CD4-positive, alpha-beta T cell treated with Interleukin-6 at 100 ng/mL for 8 hours (primary cell): ENCODE measurements around the gene PIK3C2A.

Source experiments
- DNase-seq: peaks from one replicate; pipeline ENCODE4 v3.0.0-alpha.2; 2020; ENCODE audit warnings: mixed read lengths, low spot score

PIK3C2A gene

GRCh38 chr11:17217401-17217800 is 9.6 kb upstream of the PIK3C2A start:
- DNase-seq = no peak

DNA sequence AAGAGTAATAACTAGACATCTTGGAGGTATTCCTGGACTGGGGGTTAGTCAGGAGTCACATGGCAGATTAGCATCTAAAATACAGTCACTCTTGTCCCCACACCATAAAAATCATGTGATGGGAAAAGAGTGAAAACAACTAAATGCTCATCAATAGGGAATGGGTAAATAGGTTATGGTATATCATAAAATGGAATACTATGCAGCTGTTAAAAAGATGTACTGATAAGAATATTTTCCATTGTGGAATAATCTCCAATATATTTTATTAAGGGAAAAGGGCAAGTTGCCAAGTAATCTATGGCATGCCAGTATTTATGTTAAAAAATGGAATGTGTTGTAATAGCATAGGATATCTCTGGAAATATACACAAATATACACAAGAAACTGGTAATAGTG is 6.6 kb upstream of the PIK3C2A start:
- no peak for DNase-seq

DNA sequence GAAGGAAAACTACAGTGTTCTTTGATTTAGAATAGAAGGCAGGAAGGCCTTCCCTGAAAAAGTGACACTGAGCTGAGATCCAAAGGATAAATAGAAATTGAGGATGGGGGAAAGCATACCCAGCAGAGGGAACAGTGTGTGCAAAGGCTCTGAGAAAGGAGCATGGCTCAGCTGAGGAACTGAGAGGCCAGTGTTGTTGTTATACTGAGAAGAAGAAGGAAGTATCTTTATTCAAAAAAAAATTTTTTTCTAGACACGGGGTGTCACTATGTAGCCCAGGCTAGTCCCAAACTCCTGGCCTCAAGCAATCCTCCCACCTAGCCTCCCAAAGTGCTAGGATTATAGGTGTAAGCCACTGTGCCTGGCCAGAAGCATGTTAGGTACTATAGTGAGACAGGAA is 3.5 kb upstream of the PIK3C2A start:
- DNase-seq = no peak

- no peak for DNase-seq
Measured at GRCh38 chr11:17209939-17210245, 2.1 kb upstream of the PIK3C2A start.

GRCh38 chr11:17208257-17208999 is 642 bp upstream of the PIK3C2A start:
- peak; percentile 23 for DNase-seq

GRCh38 chr11:17206463-17206862 is 1.3 kb downstream of the PIK3C2A start:
- no peak for DNase-seq

GRCh38 chr11:17197431-17197898 is 10.3 kb downstream of the PIK3C2A start:
- no peak for DNase-seq

DNA sequence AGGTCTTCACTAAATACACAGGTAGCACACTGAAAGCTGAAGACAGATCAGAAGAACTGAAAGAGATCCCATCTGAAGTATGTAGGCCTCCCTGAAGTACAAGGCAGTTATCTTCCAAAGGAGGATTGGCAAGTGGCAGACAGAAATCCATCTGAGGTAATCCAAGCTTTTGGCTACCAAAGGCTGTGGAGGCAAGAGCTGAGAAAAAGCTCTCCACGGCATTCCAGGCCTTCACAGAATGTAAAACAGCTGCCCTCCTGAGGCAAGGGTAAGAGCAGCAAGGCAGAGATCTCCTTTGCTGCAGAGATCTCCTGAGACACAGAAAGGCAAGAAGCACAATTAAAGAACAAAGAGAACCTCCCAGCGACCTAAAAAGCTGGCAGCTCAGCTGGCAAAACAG is 19.1 kb downstream of the PIK3C2A start:
- DNase-seq = no peak

- DNase-seq = no peak
Measured at GRCh38 chr11:17186932-17187692, 20.7 kb downstream of the PIK3C2A start.

DNA sequence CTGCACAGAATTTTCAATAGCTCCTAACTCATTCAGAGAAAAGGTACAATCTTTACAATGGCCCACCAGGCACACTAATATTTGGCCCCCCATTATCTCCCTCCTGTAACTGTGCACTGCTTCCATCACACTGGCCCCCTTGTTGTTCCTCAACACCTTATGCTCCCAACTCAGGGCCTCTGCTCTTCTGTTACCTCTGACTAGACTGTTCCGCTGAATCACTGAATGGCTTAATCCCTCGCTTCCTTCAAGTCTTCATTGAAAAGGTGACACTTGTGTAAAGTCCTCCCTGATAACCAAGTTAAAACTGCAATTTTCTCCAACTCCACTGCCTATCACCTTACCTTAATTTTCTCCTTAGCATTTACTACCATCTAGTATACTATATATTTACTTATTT is 21.8 kb downstream of the PIK3C2A start:
- DNase-seq = no peak

DNA sequence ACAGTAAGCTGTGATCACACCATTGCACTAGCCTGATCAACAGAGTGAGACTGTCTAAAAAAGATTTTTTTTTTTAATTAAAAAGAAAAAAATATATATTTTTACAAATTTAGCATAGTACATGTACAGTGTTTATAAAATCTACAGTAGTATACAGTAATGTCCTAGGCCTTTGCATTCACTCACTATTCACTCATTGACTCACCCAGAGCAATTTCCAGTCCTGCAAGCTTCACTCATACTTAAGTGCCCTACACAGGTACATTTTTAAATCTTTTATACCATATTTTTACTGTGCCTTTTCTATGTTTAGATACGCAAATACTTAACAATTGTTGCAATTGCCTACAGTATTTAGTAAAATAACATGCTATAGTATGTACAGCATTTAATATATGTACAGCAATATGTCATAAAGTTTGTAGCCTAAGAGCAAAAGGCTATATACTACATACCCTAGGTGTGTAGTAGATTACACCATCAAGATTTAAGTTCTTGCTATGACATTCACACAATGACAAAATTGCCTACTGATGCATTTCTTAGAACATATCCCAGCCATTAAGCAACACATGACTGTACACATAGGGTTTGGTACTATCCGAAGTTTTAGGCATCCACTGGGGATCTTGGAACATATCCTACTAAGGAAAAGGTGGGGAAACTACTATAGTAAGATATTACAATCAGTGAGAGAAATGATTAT is 22.8 kb downstream of the PIK3C2A start:
- DNase-seq = no peak

GRCh38 chr11:17183836-17184235 is 23.9 kb downstream of the PIK3C2A start:
- DNase-seq = no peak

DNA sequence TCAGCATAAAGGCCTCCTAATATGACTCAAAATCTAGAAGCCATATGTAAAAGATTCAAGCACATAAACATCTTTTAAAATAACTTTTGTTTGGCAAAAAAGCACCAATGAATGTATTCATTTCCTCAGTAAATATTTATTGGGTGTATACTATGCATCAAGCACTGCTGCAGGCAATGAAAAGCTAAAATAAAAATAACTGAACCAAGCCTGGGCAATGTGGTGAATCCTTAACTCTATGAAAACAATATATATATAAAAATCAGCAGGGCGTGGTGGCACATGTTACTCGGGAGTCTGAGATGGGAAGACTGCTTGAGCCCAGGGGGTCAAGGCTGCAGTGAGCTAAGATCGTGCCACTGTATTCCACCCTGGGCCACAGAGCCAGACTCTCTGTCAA is 27.8 kb downstream of the PIK3C2A start:
- DNase-seq = no peak

GRCh38 chr11:17173332-17173731 is 34.5 kb downstream of the PIK3C2A start:
- no peak for DNase-seq

- DNase-seq = no peak
Measured at GRCh38 chr11:17171916-17172315, 35.9 kb downstream of the PIK3C2A start.

DNA sequence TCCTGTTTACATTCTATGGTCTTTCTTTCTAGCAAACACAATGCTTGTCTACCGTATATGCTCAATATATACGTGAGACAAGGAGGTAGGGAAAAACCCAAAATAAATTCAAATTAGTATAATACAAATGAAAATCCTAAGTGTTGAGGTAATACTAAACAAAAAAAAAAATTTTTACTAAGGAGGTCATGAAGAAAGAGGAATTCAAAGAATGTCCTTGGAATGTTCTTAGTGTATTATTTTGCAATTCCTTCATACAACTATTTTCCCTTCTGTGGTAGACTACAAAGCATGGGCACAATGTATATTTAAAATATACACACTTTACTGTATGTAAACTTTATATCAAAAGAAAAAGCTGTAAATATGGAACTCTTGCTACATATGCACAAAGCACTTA is 36.4 kb downstream of the PIK3C2A start:
- no peak for DNase-seq

GRCh38 chr11:17169876-17170275 is 37.9 kb downstream of the PIK3C2A start:
- no peak for DNase-seq

GRCh38 chr11:17165247-17165890 is 42.4 kb downstream of the PIK3C2A start:
- DNase-seq = no peak

GRCh38 chr11:17164361-17165246 is 43.2 kb downstream of the PIK3C2A start:
- no peak for DNase-seq

DNA sequence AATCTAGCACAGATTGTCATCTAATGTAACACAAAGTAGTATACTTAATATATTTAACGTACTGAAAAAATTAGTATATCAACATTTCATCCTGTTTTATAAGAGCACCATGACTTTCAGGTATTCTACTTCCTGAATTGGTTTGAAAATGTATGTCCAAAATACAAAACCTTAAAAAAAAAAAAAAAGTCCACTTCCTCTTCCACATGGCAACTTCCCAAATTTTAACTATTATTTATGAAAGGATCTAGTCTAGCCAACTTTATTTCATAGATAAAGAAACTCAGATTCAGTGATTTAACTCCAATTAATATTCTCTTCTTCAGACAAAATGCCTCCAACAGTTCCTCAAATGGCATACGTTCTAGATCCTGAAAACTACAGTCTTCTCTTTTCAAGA is 44.0 kb downstream of the PIK3C2A start:
- no peak for DNase-seq

DNA sequence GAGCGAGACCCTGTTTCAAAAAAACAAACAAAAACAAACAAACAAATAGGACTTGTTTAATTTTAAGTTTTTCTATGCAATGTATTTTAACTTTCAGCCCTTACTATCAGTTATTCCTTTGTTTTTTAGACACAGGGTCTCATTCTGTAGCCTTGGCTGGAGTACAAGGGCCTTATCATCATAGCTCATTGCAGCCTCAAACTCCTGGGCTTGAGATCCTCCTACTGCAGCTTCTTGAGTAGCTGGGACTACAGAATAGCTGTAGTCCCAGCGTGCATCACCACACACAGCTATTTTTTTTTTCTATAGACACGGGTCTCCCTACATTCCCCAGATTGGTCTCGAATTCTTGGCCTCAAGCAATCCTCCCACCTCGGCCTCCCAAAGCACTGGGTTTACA is 44.5 kb downstream of the PIK3C2A start:
- no peak for DNase-seq

DNA sequence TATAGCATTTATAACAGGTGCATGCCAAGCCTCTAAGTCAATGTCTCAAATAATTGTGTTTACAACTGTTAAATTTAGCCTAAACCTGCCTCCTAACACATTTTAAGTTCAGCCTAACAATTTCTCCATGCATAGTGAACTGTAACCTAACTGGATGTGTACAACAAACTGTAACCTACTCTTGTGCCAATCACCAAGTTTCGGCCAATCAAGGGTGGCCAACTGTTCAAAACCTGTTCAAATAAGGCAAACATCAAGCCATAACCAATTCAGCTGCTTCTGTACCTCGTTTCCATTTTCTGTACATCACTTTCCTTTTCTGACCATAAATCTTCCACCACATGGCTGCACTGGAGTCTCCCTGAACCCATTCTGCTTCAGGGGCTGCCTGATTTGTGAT is 45.4 kb downstream of the PIK3C2A start:
- DNase-seq = no peak
